ENCODE results near the gene TNFRSF4.

DNA sequence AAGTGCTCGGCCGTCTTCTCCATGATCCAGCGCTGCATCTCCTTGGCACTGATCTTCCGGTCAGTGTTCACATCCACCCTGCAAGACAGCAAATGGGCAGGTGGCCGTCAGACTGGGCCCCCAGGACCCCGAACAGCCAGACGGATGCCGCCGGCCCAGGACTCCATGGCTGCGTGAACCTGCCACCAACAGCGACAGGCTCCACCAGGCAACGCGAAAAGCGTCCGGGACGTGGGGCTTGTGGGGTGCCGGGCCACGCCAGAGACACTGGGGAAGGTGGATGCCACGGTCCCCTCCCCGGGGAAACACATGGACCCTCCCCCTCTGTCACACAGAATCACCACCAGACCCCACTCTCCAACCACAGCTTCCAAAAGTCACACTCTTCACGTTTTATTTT is 9.9 kb upstream of the TNFRSF4 start:
- TF ChIP-seq, protein P1, sequence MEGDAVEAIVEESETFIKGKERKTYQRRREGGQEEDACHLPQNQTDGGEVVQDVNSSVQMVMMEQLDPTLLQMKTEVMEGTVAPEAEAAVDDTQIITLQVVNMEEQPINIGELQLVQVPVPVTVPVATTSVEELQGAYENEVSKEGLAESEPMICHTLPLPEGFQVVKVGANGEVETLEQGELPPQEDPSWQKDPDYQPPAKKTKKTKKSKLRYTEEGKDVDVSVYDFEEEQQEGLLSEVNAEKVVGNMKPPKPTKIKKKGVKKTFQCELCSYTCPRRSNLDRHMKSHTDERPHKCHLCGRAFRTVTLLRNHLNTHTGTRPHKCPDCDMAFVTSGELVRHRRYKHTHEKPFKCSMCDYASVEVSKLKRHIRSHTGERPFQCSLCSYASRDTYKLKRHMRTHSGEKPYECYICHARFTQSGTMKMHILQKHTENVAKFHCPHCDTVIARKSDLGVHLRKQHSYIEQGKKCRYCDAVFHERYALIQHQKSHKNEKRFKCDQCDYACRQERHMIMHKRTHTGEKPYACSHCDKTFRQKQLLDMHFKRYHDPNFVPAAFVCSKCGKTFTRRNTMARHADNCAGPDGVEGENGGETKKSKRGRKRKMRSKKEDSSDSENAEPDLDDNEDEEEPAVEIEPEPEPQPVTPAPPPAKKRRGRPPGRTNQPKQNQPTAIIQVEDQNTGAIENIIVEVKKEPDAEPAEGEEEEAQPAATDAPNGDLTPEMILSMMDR (IDR thresholded peaks at IDR 0.05), result no peak
- TF ChIP-seq POLR2A (IDR thresholded peaks at IDR 0.05), result no peak

Measured in thyroid gland (tissue), 4 donors.